ENCODE measurements around the gene CFH.

CFH gene

GRCh38 chr1:196654271-196654670 lies 2.4 kb downstream of the CFH start:
- TF ChIP-seq, protein P1, sequence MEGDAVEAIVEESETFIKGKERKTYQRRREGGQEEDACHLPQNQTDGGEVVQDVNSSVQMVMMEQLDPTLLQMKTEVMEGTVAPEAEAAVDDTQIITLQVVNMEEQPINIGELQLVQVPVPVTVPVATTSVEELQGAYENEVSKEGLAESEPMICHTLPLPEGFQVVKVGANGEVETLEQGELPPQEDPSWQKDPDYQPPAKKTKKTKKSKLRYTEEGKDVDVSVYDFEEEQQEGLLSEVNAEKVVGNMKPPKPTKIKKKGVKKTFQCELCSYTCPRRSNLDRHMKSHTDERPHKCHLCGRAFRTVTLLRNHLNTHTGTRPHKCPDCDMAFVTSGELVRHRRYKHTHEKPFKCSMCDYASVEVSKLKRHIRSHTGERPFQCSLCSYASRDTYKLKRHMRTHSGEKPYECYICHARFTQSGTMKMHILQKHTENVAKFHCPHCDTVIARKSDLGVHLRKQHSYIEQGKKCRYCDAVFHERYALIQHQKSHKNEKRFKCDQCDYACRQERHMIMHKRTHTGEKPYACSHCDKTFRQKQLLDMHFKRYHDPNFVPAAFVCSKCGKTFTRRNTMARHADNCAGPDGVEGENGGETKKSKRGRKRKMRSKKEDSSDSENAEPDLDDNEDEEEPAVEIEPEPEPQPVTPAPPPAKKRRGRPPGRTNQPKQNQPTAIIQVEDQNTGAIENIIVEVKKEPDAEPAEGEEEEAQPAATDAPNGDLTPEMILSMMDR (IDR thresholded peaks at IDR 0.05) = no peak

- TF ChIP-seq, protein P1 (IDR thresholded peaks at IDR 0.05) = no peak
Measured at GRCh38 chr1:196655071-196655470, 3.2 kb downstream of the CFH start.

DNA sequence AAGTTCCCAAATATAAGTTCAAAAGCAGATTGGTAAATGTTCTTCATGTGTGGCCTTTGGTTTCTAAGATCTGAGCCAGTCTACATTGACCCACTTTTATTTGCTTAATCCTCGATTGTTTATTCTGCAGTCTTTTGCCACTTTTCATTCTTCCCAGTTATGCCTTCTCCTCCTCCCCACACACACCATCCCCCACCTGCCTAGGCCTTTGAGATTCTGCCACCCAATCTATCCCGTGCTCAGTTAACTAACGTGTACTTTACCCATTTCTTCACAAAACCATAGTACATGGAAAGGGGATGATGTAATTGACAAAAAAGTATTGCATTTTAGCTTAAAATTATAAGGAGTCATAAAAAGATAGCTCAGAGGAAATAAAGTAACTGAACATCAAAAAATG lies 3.7 kb downstream of the CFH start:
- TF ChIP-seq, protein P1 (IDR thresholded peaks at IDR 0.05) = no peak

GRCh38 chr1:196659471-196659870 lies 7.6 kb downstream of the CFH start:
- TF ChIP-seq, protein P1 (IDR thresholded peaks at IDR 0.05) = no peak

GRCh38 chr1:196660272-196660671 lies 8.4 kb downstream of the CFH start:
- TF ChIP-seq, protein P1 (IDR thresholded peaks at IDR 0.05) = no peak

GRCh38 chr1:196660852-196661251 lies 9.0 kb downstream of the CFH start:
- TF ChIP-seq, protein P1 (IDR thresholded peaks at IDR 0.05) = peak; percentile 66

DNA sequence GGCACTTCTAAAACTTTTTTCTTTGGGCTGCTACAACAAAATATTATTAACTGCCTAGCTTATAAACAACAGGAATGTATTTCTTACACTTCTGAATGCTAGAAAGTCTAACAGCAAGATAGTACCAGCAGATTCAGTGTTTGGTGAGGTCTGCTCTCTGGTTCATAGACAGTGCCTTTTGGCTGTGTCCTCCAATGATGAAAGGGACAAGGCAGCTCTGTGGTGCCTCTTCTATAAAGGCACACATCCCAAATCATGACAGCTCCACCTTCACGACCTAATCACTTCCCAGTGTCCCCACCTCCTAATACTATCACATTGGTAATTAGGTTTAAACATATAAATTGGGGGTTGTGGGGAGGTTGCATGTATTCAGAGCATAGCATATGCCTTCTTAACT lies 9.5 kb downstream of the CFH start:
- TF ChIP-seq, protein P1 (IDR thresholded peaks at IDR 0.05) = no peak

GRCh38 chr1:196667131-196667530 lies 15.3 kb downstream of the CFH start:
- TF ChIP-seq, protein P1 (IDR thresholded peaks at IDR 0.05) = no peak
